ENCODE results near the gene MFN2. TPM values are rescaled to one million over a fixed set of nuclear protein-coding genes. Genes with fewer than 3 reads are reported as not detected.

MFN2 gene
- total RNA-seq, 4 donors from 2014 or later: 72.1 to 92.8 (median 75.6) TPM

DNA sequence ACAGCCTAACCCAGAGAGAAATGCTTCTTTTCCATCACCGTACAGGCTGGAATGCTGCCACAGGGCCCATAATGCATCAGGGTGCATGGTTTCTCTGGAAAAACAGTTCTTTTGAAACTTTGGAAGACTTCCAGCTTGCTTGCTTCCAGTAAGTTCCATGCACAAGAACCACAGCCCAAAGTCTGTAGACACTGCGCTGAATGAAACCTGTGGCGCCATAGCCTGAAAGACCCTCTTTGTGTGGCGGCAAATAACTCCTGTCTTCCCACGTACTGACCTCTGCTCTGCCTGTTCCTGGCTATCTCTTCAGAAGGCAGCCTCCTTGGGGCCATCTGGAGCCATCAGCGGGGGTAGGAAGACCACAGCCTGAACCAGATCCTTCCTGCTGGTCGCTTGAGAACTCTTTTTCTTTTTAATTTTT is 54.1 kb downstream of the MFN2 start:
- Histone ChIP-seq H3K9me3 (no peaks in the 10 kb centered on the region), H3K27me3 (no peaks in the 10 kb centered on the region), H3K27ac (no peak overlapping the region), H3K36me3 (no peaks in the 10 kb centered on the region), H3K4me3 (no peak overlapping the region), H3K4me1 (no peaks in the 10 kb centered on the region)
- TF ChIP-seq, protein P1, sequence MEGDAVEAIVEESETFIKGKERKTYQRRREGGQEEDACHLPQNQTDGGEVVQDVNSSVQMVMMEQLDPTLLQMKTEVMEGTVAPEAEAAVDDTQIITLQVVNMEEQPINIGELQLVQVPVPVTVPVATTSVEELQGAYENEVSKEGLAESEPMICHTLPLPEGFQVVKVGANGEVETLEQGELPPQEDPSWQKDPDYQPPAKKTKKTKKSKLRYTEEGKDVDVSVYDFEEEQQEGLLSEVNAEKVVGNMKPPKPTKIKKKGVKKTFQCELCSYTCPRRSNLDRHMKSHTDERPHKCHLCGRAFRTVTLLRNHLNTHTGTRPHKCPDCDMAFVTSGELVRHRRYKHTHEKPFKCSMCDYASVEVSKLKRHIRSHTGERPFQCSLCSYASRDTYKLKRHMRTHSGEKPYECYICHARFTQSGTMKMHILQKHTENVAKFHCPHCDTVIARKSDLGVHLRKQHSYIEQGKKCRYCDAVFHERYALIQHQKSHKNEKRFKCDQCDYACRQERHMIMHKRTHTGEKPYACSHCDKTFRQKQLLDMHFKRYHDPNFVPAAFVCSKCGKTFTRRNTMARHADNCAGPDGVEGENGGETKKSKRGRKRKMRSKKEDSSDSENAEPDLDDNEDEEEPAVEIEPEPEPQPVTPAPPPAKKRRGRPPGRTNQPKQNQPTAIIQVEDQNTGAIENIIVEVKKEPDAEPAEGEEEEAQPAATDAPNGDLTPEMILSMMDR (IDR thresholded peaks at IDR 0.05): no peak
- TF ChIP-seq EP300 (IDR thresholded peaks at IDR 0.05; ENCODE audit: low read depth) (no peak), POLR2A (IDR thresholded peaks at IDR 0.05) (no peak), POLR2AphosphoS5 (IDR thresholded peaks at IDR 0.05) (no peak)
- no peak for DNase-seq
- intact Hi-C loops (cut with DNase I; ENCODE audit: low total_unique reads) (no loop called here), in situ Hi-C loops (cut with MboI; ENCODE audit: low pct_ligation_motif_present in 1 of 4, low pct_unique_long_range_greater_than_20kb in 1 of 4, low sequenced_read_pairs in 3 of 4) (no loop called here)
- WGBS, 2 donors (ENCODE audit: low coverage in 1 of 2): 76% methylated on average over 7 of the region's 7 CpGs; no CpG with 5 or more reads in 1 of the 2 donors

DNA sequence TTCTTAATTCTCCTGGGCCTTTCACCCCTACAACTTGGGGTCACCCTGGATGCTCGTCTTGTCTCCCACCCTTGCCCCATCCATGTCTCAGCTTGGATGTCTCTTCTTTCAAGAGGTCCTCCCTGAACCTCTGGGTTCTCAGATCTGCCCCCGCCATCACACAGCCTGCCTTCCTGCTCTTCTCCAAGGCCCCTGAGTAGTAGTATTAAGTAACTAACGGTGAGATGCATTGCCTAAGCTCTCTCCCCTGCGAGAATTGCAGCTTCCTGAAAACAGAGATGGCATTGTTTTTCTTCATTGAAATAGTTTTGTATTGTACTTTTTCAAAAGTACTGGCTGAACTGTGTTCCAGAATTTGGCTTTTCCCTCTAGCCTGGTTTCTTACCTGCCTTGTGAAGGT is 55.1 kb downstream of the MFN2 start:
- in situ Hi-C loops (cut with MboI; ENCODE audit: low pct_ligation_motif_present in 1 of 4, low pct_unique_long_range_greater_than_20kb in 1 of 4, low sequenced_read_pairs in 3 of 4): no loop called here
- WGBS, 2 donors (ENCODE audit: low coverage in 1 of 2): 79 to 83% methylated on average over 4 of the region's 4 CpGs
- H3K27ac ChIP-seq: no peak overlapping the region

DNA sequence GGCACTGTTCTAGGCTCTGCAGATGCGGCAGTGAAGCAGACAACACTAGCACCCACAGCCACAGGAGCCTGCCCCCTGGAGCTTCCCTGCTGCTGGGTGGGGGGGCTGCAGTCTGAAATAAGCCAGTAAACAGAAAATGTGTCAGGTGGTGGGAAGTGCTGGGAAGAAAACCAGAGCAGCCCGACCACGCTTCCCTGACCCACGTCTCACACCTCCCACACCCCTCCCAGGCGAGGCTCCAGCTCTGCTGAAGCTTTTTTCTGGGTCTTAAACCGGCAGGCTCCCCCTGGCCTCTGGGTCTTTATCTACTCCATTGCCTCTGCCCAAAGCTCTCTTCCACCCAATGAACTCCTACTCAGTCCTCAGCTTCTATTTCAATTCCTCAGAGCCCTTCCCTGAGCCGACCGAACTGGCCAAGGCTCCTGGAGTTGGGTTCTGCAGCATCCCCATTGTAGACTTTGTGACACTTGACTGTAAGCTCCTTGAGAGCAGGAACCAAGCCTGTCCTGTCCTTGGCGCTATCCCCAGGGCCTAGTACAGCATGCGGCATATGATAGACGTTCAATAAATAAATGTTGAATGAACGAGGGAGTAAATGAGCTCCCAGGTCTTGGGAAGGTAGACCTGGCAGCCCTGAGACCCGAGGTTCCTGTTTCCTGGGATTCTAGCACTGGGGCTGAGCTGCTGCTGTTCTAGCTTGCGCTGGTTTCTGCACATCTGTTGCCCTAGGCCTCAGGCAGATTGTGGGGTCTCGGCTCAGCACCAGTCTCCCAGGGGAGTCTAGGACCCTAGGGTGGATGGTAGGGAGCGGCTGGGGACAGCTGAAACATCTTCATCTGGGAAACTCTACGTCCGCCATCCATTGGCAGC is 57.5 kb downstream of the MFN2 start:
- Histone ChIP-seq H3K9me3 (no peaks in the 10 kb centered on the region), H3K4me1 (no peaks in the 10 kb centered on the region), H3K27ac (no peak overlapping the region), H3K36me3 (no peaks in the 10 kb centered on the region), H3K4me3 (no peak overlapping the region), H3K27me3 (no peaks in the 10 kb centered on the region)
- in situ Hi-C loops (cut with MboI; ENCODE audit: low pct_ligation_motif_present in 1 of 4, low pct_unique_long_range_greater_than_20kb in 1 of 4, low sequenced_read_pairs in 3 of 4): no loop called here
- 88 to 93% methylated on average over 3 to 17 of the region's 18 CpGs for WGBS, 2 donors (ENCODE audit: low coverage in 1 of 2)
- TF ChIP-seq, protein P1 (IDR thresholded peaks at IDR 0.05): no peak
- no peak for TF ChIP-seq POLR2A (IDR thresholded peaks at IDR 0.05)
- TF ChIP-seq POLR2AphosphoS5 (IDR thresholded peaks at IDR 0.05): no peak
- no peak for TF ChIP-seq EP300 (IDR thresholded peaks at IDR 0.05; ENCODE audit: low read depth)
- no peak for DNase-seq
- intact Hi-C loops (cut with DNase I; ENCODE audit: low total_unique reads): no loop called here

More for the DNA sequence above, 55.1 kb downstream of the MFN2 start:
- Histone ChIP-seq H3K4me1 (no peaks in the 10 kb centered on the region), H3K4me3 (no peak overlapping the region), H3K27me3 (no peaks in the 10 kb centered on the region), H3K36me3 (no peaks in the 10 kb centered on the region), H3K9me3 (no peaks in the 10 kb centered on the region)
- TF ChIP-seq POLR2A (IDR thresholded peaks at IDR 0.05) (no peak), EP300 (IDR thresholded peaks at IDR 0.05; ENCODE audit: low read depth) (no peak), POLR2AphosphoS5 (IDR thresholded peaks at IDR 0.05) (no peak)
- TF ChIP-seq, protein P1 (IDR thresholded peaks at IDR 0.05): no peak
- intact Hi-C loops (cut with DNase I; ENCODE audit: low total_unique reads): no loop called here
- no peak for DNase-seq

GRCh38 chr1:12038356-12039163 is 58.3 kb downstream of the MFN2 start:
- Histone ChIP-seq H3K9me3 (no peaks in the 10 kb centered on the region), H3K27ac (no peak overlapping the region), H3K4me3 (no peak overlapping the region), H3K4me1 (no peaks in the 10 kb centered on the region), H3K27me3 (no peaks in the 10 kb centered on the region), H3K36me3 (no peaks in the 10 kb centered on the region)
- DNase-seq: no peak
- TF ChIP-seq POLR2AphosphoS5 (IDR thresholded peaks at IDR 0.05) (no peak), EP300 (IDR thresholded peaks at IDR 0.05; ENCODE audit: low read depth) (no peak), POLR2A (IDR thresholded peaks at IDR 0.05) (no peak)
- intact Hi-C loops (cut with DNase I; ENCODE audit: low total_unique reads) (no loop called here), in situ Hi-C loops (cut with MboI; ENCODE audit: low pct_ligation_motif_present in 1 of 4, low pct_unique_long_range_greater_than_20kb in 1 of 4, low sequenced_read_pairs in 3 of 4) (no loop called here)
- WGBS, 2 donors (ENCODE audit: low coverage in 1 of 2): 93% methylated on average over 17 of the region's 17 CpGs; no CpG with 5 or more reads in 1 of the 2 donors

All from transverse colon (tissue), 4 donors.